NCI-H146 treated with DMSO at 0.1 percent for 48 hours (cell line): ENCODE data around the gene NRG3.

Experiments used
- DNase-seq: peaks from one replicate; lab custom pipeline; 2025; ENCODE audit not compliant: unreplicated experiment; lab: John Stamatoyannopoulos, UW

Gene NRG3

DNA sequence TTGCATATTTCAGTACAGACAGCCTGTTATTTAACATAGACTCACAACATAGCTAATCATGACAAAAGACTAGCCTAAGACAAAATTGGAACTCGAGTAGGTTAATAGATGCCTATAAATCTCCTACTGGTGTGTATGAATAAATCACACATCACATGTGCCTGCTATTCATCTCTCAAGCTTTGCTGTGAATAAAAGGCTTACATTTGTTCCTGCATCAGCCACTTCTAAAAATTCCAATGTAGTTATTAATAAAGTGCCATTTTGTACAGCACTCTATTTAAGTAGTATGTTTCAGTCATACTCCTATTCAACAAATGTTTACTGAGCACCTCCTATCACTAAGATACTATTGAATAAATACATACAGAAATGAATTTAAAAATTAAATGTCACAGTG is 486.3 kb downstream of the NRG3 start:
- no peak for DNase-seq

GRCh38 chr10:82377608-82378007 is 502.6 kb downstream of the NRG3 start:
- no peak for DNase-seq

DNA sequence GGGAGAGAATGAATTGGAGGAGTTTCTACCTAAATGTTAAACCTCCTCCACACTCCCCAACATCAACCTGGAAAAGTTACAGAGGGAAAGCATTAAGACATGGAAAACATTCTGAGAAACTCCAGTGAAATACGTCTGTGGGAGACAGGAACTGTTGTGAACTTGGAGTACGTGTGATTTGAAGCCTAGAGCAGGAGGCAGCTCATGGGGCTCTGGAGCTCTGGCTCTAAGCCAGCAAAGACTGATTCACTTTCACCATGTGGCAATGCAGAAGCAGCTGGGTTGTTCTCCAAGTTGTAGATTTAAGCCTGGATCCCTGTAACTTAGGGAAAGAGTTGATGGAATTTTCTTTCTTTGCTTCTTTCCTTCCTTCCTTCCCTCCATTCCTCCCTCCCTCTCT is 503.2 kb downstream of the NRG3 start:
- DNase-seq: no peak

- no peak for DNase-seq
Observed at GRCh38 chr10:82383350-82383749, 508.4 kb downstream of the NRG3 start.

DNA sequence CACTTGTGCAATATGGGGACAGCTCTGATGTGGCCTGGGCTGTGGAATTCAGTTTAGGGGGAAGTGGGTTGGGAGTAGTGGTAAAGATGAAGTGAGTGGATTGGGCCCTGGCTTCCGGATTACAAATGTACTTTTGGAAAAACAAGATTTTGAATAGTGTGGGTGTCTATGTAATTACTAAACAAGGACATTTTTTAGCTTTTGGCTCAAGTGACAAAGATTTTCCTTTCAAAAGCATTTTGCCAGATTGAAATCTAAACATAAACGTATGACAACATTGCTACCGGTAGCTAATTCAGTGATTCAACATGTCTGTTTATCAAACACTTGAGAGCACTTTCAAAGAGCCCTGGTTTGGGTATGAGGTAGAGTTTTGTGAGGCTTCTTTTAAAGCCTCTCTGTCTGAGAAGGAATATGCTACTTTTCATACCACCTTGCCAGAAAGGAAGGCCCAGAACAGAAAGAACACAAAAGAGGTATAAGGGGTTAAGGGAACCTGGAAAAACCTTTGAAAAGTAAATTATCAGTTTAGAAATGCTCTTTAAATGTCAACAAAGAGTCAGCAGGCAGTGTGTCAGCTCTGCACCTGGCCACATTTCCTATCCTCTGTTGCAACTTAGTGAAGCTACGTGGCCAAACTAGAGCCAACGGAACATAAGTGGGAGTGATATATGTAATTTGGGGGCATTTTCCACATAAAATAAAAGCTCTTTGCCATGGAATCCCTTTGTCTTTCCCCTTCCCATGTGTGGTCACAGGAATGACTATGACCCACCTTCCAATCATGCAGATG is 516.1 kb downstream of the NRG3 start:
- no peak for DNase-seq

- DNase-seq: no peak
Observed at GRCh38 chr10:82391971-82392370, 517.0 kb downstream of the NRG3 start.

GRCh38 chr10:82392533-82392932 is 517.5 kb downstream of the NRG3 start:
- no peak for DNase-seq

GRCh38 chr10:82394122-82394521 is 519.1 kb downstream of the NRG3 start:
- DNase-seq: no peak

GRCh38 chr10:82394987-82395386 is 520.0 kb downstream of the NRG3 start:
- no peak for DNase-seq

DNA sequence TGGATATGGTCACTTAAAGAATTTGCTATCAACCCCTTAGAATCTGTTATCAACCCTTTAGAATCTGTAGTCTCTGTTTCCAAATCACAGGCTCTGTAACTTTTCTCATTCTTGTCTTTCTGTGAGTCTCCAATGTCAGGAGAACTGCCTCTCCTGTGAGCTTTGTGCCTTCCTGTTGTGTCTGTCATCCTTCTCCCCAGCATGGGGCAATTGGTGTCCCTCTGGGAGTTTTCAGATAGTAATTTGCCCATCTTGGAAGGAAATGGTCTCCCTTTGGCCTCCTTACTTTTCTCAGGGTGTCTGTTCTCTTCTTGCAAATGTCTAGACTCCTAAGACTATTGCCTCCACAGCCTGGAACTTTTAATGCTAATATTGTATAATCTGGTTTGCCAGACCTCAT is 521.9 kb downstream of the NRG3 start:
- DNase-seq: no peak

DNA sequence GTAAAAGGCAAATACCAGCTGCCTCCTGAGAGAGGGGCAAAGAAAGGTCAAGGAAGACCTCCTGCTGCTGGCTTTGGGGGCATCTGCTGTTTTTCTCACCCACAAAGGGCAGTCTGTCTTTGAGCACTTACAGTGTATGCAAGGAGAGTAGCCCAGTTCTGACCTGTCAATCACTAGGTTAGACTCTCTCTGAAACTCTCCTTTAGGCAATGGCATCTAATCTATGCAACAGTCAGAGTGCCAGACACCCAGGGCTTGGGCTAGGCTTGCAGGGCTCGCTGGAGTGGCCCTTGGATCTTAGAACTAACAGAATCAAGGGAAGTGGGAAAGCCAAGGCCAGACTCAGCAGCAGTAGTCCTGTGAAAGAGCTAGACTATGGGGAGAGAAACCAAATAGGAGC is 522.9 kb downstream of the NRG3 start:
- no peak for DNase-seq

DNA sequence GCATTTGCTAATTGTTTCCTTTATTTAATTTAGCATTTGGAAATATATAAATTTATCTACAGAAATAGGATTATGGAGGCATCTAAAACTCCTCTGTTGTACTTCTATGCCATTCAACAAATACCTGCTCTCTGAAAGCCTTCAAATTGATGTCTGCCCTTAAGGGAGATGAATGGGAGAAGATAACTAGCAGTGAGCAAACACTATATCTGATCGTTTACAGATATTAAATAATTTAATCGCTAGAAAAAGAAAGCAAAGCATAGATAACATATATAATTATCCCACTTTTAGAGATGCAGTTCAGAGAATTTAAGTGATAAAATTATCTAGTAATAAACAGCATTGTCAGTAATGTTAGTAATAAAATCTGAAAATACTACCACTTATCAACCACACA is 524.9 kb downstream of the NRG3 start:
- DNase-seq: no peak

- no peak for DNase-seq
Observed at GRCh38 chr10:82400841-82401240, 525.8 kb downstream of the NRG3 start.

DNA sequence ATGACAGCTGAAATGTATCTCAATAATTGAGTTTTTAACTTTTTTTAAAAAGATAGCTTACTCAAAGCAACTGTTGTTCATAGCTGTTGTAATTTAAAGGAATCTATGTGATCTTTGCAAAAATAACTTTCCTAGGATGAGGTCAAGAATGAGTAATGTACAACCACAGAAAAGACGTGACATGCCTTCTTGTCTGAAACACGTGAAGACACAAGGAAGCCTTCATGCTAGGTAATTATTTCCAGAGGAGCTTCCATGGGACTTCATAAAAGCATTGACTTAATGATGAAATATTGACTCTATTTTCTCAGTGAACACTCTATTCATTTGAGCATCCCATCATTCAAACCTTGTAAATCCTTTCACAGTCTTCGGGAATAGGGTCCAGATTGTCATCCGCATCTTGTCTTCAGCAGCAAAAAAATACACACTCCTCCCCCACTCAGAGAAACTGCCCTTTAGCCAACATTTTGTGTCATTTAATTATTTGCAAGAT is 528.0 kb downstream of the NRG3 start:
- no peak for DNase-seq

GRCh38 chr10:82409671-82410070 is 534.7 kb downstream of the NRG3 start:
- no peak for DNase-seq

DNA sequence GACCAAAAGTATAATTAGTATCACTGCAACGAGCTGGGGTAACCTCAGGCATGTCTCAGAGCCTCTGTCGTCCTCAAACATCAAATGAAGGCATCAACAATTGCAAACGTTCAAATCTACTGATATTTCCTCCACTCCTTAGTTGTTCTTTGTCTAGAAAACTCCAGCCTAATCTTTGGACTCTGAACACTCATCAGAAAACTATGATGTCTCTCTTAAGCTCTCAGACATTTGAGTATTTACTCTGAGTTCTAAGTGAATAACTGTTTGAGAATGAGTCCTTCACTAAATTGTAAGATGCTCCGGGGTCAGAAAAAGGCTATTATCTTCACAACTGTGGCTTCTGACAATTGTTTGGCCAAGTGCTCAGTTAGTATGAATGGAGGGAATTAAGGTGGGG is 536.4 kb downstream of the NRG3 start:
- no peak for DNase-seq

- no peak for DNase-seq
Observed at GRCh38 chr10:82420001-82420400, 545.0 kb downstream of the NRG3 start.

- DNase-seq: no peak
Observed at GRCh38 chr10:82429302-82429701, 554.3 kb downstream of the NRG3 start.

DNA sequence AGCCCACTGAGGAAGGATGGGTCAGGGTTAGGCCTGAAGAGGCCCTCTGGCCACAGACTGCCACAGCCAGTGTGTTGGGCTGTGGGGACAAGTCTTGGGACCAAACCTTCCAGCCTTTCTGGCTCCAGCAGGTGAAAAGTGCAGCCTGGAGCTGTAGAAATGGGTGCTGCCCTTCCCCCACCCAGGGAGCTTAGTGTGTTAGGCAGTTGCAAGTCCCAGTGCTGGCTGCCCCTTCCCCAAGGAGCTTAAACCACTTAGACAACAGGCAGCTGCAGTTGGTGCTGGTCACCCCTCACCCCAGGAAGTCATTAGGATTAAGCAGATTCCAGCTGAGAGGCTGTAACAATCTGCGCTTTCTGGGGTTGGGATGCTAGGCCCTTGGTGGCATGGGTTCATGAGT is 563.3 kb downstream of the NRG3 start:
- no peak for DNase-seq

GRCh38 chr10:82440775-82441174 is 565.8 kb downstream of the NRG3 start:
- no peak for DNase-seq

- no peak for DNase-seq
Observed at GRCh38 chr10:82452046-82452445, 577.1 kb downstream of the NRG3 start.

DNA sequence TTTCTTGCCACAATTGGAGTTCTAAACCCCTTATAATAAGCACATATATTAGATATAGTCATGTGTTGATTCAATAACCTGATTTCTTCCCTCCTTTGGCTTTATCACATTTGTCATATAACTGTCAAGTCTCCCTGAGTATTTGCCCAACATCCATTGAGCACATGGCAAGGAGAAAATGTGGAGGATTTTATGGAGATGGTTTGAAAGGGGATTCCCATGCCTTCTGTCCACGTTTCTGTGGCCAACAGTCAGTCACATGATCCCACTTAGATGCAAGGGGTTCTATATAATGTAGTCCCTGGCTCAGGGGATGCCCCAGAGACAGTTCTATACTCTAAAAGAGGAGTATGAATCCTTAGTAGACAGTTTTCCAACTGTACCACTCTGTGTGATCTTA is 577.7 kb downstream of the NRG3 start:
- DNase-seq: no peak

- DNase-seq: no peak
Observed at GRCh38 chr10:82453678-82454293, 578.8 kb downstream of the NRG3 start.
